Astrocyte (in vitro differentiated cells and primary cell): ENCODE measurements around the gene GABRR3. TPM values are rescaled to one million over a fixed set of nuclear protein-coding genes. Genes with fewer than 3 reads are reported as not detected.
A peak's percentile ranks its signal among the peaks of the same experiment; 100 is the strongest.

Experiments
- DNase-seq: peaks from one replicate; pipeline ENCODE4 v3.0.0-alpha.2; 2010; ENCODE audit warnings: low read depth
- FAIRE-seq: peaks from 2 replicates; lab custom pipeline; 2011; peaks lifted over from hg19 to GRCh38; lab: Jason Lieb, UNC
- H2AFZ ChIP-seq: 2 replicates; pipeline ENCODE4 v1.6.0; 2012; ENCODE audit warnings: low read depth, low read length, inconsistent platforms
- H3K27ac ChIP-seq: 2 replicates; pipeline ENCODE4 v1.5.1; 2011; ENCODE audit warnings: low read depth, low read length, inconsistent platforms
- H3K27me3 ChIP-seq: 2 replicates; pipeline ENCODE4 v1.6.0; 2011; ENCODE audit warnings: low read length, inconsistent platforms; ENCODE audit not compliant: insufficient read depth
- H3K36me3 ChIP-seq: 2 replicates; pipeline ENCODE4 v1.5.1; 2011; ENCODE audit warnings: low read length, inconsistent platforms; ENCODE audit not compliant: insufficient read depth
- H3K4me1 ChIP-seq: 2 replicates; pipeline ENCODE4 v1.5.1; 2011; ENCODE audit warnings: low read length, inconsistent platforms; ENCODE audit not compliant: insufficient read depth
- H3K4me2 ChIP-seq: 2 replicates; pipeline ENCODE4 v1.6.0; 2012; ENCODE audit warnings: low read length, inconsistent platforms
- H3K4me3 ChIP-seq: 2 replicates; pipeline ENCODE4 v1.5.1; 2011; ENCODE audit warnings: low read depth, mild to moderate bottlenecking, low read length, inconsistent platforms; ENCODE audit not compliant: insufficient read depth
- H3K79me2 ChIP-seq: 2 replicates; pipeline ENCODE4 v1.6.0; 2012; ENCODE audit warnings: mild to moderate bottlenecking, low read length, inconsistent platforms; ENCODE audit not compliant: insufficient read depth
- H3K9ac ChIP-seq: 2 replicates; pipeline ENCODE4 v1.6.0; 2012; ENCODE audit warnings: mild to moderate bottlenecking, low read length, inconsistent platforms
- H3K9me3 ChIP-seq: 2 replicates; pipeline ENCODE4 v1.5.1; 2012; ENCODE audit warnings: low read depth, mild to moderate bottlenecking, low read length, inconsistent platforms; ENCODE audit not compliant: insufficient read depth
- H4K20me1 ChIP-seq: 2 replicates; pipeline ENCODE4 v1.6.0; 2012; ENCODE audit warnings: low read length, inconsistent platforms; ENCODE audit not compliant: insufficient read depth
- H3K27ac Mint-ChIP-seq: one replicate; pipeline ENCODE4 v1.8.0; 2021; ENCODE audit warnings: mild to moderate bottlenecking, mixed read lengths; ENCODE audit not compliant: unreplicated experiment
- H3K27me3 Mint-ChIP-seq: one replicate; pipeline ENCODE4 v1.8.0; 2021; ENCODE audit warnings: low read depth, mixed read lengths; ENCODE audit not compliant: unreplicated experiment
- H3K36me3 Mint-ChIP-seq: one replicate; pipeline ENCODE4 v1.8.0; 2021; ENCODE audit warnings: low read depth, mixed read lengths; ENCODE audit not compliant: unreplicated experiment
- H3K4me1 Mint-ChIP-seq: one replicate; pipeline ENCODE4 v1.8.0; 2021; ENCODE audit warnings: low read depth, mixed read lengths; ENCODE audit not compliant: unreplicated experiment
- H3K4me3 Mint-ChIP-seq: one replicate; pipeline ENCODE4 v1.8.0; 2021; ENCODE audit warnings: mild to moderate bottlenecking, moderate library complexity, mixed read lengths; ENCODE audit not compliant: unreplicated experiment
- H3K9me3 Mint-ChIP-seq: one replicate; pipeline ENCODE4 v1.8.0; 2021; ENCODE audit warnings: mild to moderate bottlenecking, mixed read lengths; ENCODE audit not compliant: unreplicated experiment
- EZH2 ChIP-seq: IDR thresholded peaks from 2 replicates; pipeline ENCODE4 v1.6.1; 2012; ENCODE audit warnings: mild to moderate bottlenecking, low read length, inconsistent platforms; ENCODE audit not compliant: insufficient read depth
- total RNA-seq: library from RNA; stranded (reverse); gene quantifications from 2 replicates; pipeline ENCODE4 v1.2.1, GENCODE V29; 2021
- TF ChIP-seq, protein P1 (sequence below): IDR thresholded peaks from 2 replicates; pipeline ENCODE4 v1.5.1; 2011; ENCODE audit warnings: low read depth, mild to moderate bottlenecking, inconsistent platforms, low read length, moderate library complexity; ENCODE audit not compliant: insufficient read depth

The GABRR3 gene
- total RNA-seq, 1 donor from 2014 or later, result not detected

DNA sequence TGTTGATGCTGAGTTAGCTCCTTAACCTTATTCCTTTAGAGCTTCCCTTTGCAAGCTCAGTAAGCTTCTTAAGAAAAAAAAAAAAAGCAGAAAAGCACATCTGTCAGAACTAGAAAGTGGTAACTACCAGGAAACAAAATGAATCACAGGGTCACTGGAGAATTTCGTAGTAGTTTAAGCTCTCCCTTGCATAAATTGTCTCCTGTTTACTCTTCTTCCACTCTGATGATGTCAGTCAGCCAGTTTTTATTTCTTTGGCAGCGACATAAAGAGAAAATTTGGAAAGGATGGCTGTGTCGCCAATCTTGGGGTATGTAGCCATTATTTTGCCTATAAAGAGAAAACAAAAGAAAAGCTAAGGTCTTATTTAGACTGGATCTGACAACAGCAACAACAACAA, 3.2 kb upstream of the GABRR3 start:
- Mint-ChIP-seq H3K9me3 (peaks cover 2% of the 10 kb centered on the region), H3K4me3 (no peak overlapping the region), H3K36me3 (no peaks in the 10 kb centered on the region), H3K27ac (no peak overlapping the region), H3K4me1 (no peaks in the 10 kb centered on the region), H3K27me3 (no peaks in the 10 kb centered on the region)
- FAIRE-seq, result peak; percentile 5
- Histone ChIP-seq H3K27ac (no peak overlapping the region), H2AFZ (no peak overlapping the region), H3K36me3 (no peaks in the 10 kb centered on the region), H4K20me1 (no peaks in the 10 kb centered on the region), H3K4me1 (no peaks in the 10 kb centered on the region), H3K27me3 (peaks cover 2% of the 10 kb centered on the region), H3K9ac (no peak overlapping the region), H3K4me3 (no peak overlapping the region), H3K79me2 (no peaks in the 10 kb centered on the region), H3K9me3 (no peaks in the 10 kb centered on the region), H3K4me2 (no peak overlapping the region)
- no peak for DNase-seq
- TF ChIP-seq, protein P1, sequence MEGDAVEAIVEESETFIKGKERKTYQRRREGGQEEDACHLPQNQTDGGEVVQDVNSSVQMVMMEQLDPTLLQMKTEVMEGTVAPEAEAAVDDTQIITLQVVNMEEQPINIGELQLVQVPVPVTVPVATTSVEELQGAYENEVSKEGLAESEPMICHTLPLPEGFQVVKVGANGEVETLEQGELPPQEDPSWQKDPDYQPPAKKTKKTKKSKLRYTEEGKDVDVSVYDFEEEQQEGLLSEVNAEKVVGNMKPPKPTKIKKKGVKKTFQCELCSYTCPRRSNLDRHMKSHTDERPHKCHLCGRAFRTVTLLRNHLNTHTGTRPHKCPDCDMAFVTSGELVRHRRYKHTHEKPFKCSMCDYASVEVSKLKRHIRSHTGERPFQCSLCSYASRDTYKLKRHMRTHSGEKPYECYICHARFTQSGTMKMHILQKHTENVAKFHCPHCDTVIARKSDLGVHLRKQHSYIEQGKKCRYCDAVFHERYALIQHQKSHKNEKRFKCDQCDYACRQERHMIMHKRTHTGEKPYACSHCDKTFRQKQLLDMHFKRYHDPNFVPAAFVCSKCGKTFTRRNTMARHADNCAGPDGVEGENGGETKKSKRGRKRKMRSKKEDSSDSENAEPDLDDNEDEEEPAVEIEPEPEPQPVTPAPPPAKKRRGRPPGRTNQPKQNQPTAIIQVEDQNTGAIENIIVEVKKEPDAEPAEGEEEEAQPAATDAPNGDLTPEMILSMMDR, result no peak
- no peak for TF ChIP-seq EZH2

DNA sequence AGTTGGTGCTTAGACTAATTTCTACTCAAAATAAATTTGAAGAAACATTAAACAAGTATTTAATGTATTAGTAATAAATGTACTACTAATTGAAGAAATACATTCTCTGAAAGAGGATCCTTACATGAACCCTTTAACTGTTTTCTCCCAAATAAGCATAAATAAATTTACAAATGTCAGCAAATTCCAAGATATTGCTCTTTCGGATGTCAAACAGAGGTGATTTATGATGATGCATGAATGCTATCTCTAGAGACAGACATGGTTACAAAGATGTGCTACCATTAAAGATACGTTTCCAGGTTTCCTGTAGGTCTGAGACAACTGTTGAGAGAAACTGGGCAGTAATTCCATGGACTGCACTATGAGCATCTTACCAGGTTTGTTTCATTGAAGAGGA, 629 bp downstream of the GABRR3 start:
- Histone ChIP-seq H3K4me3 (no peak overlapping the region), H3K4me1 (no peaks in the 10 kb centered on the region), H4K20me1 (no peaks in the 10 kb centered on the region), H3K9me3 (no peaks in the 10 kb centered on the region), H3K4me2 (no peak overlapping the region), H3K79me2 (no peaks in the 10 kb centered on the region), H3K9ac (no peak overlapping the region), H3K27ac (no peak overlapping the region), H3K36me3 (no peaks in the 10 kb centered on the region), H3K27me3 (peaks cover 2% of the 10 kb centered on the region), H2AFZ (no peak overlapping the region)
- H3K27ac Mint-ChIP-seq, result no peak overlapping the region
- H3K9me3 Mint-ChIP-seq, result no peaks in the 10 kb centered on the region
- H3K4me3 Mint-ChIP-seq, result no peak overlapping the region
- TF ChIP-seq, protein P1, result no peak
- no peak for TF ChIP-seq EZH2
- DNase-seq, result no peak
- no peaks in the 10 kb centered on the region for H3K27me3 Mint-ChIP-seq
- no peak for FAIRE-seq
- H3K4me1 Mint-ChIP-seq, result no peaks in the 10 kb centered on the region
- H3K36me3 Mint-ChIP-seq, result no peaks in the 10 kb centered on the region

DNA sequence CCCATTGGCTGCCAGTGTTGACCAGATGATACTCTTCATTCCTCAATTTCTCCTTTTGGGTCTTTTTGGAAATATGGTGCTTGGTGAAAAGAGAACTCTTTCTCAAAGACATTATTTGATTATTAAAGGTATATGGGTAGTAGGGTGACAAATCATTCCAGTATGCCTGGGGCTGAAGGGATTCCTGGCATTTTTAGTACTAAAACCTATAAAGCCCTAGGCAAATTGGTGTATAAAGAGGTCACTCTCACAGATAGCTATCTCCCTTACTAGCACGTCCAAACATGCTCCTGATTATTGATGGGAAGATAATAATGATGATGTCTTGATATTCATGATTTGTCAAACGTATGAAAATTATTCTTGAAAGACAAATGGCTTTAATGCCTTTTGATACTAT, 1.1 kb downstream of the GABRR3 start:
- Histone ChIP-seq H3K4me3 (no peak overlapping the region), H3K27me3 (peaks cover 2% of the 10 kb centered on the region), H3K4me2 (no peak overlapping the region), H3K27ac (no peak overlapping the region), H3K9ac (no peak overlapping the region), H3K4me1 (no peaks in the 10 kb centered on the region), H3K9me3 (no peaks in the 10 kb centered on the region), H3K79me2 (no peaks in the 10 kb centered on the region), H2AFZ (no peak overlapping the region), H3K36me3 (no peaks in the 10 kb centered on the region), H4K20me1 (no peaks in the 10 kb centered on the region)
- no peak overlapping the region for H3K4me3 Mint-ChIP-seq
- no peaks in the 10 kb centered on the region for H3K9me3 Mint-ChIP-seq
- peaks cover 2% of the 10 kb centered on the region for H3K4me1 Mint-ChIP-seq
- TF ChIP-seq EZH2, result no peak
- TF ChIP-seq, protein P1, result no peak
- H3K27ac Mint-ChIP-seq, result no peak overlapping the region
- FAIRE-seq (no peak), DNase-seq (no peak)
- no peaks in the 10 kb centered on the region for H3K27me3 Mint-ChIP-seq
- no peaks in the 10 kb centered on the region for H3K36me3 Mint-ChIP-seq
